PC-9 (cell line): Measurements from ENCODE around the gene CDH11. TPM values are rescaled to one million over a fixed set of nuclear protein-coding genes. Genes with fewer than 3 reads are reported as not detected.

Experiments used
- BruUV-seq: library from RNA; stranded (reverse); fragments of 400-500 nt; replicated peaks from 2 replicates; lab custom pipeline; 2021; lab: Mats Ljungman, UMichigan
- CTCF ChIA-PET: fragments of 300-600 bp; sonication (Branson Sonifier 250); formaldehyde crosslinking; loops from one replicate; lab custom pipeline; 2022; ENCODE audit warnings: antibody characterized with exemption; lab: Charles Lee
- POLR2A ChIA-PET: fragments of 300-600 bp; sonication (Branson Sonifier 250); formaldehyde crosslinking; loops from one replicate; lab custom pipeline; 2022; ENCODE audit warnings: antibody characterized with exemption; ENCODE audit not compliant: unreplicated experiment; lab: Charles Lee
- DNase-seq, 2 experiments: peaks; one replicate each; pipeline versions ENCODE4 v3.0.0 to v3.0.0-alpha.2; 2015 to 2022; ENCODE audit warnings: mixed read lengths in 1 of 2
- H2AFZ ChIP-seq: fragments of 200-600 bp; sonication (generic); 2 replicates; pipeline ENCODE4 v1.8.1; 2017; ENCODE audit warnings: antibody characterized with exemption
- H3F3A ChIP-seq: fragments of 200-600 bp; sonication (generic); 2 replicates; pipeline ENCODE4 v1.8.1; 2017; ENCODE audit warnings: antibody characterized with exemption, mild to moderate bottlenecking, low read depth; ENCODE audit not compliant: insufficient read depth
- H3K27ac ChIP-seq: fragments of 200-600 bp; sonication (generic); 2 replicates; pipeline ENCODE4 v1.6.1; 2016; ENCODE audit warnings: mixed run types
- H3K27me3 ChIP-seq: fragments of 200-600 bp; sonication (generic); 2 replicates; pipeline ENCODE4 v1.6.1; 2016; ENCODE audit warnings: low read depth, mixed run types; ENCODE audit not compliant: insufficient read depth
- H3K36me3 ChIP-seq: fragments of 200-600 bp; sonication (generic); 2 replicates; pipeline ENCODE4 v1.6.1; 2016; ENCODE audit warnings: low read depth, mixed run types
- H3K4me1 ChIP-seq: fragments of 200-600 bp; sonication (generic); replicated peaks from 2 replicates; pipeline ENCODE4 v1.6.1; 2016; ENCODE audit warnings: mixed run types; ENCODE audit not compliant: insufficient read depth
- H3K4me2 ChIP-seq: fragments of 200-600 bp; sonication (generic); 2 replicates; pipeline ENCODE4 v1.6.1; 2017; ENCODE audit warnings: mixed run types
- H3K4me3 ChIP-seq: fragments of 200-600 bp; sonication (generic); 2 replicates; pipeline ENCODE4 v1.6.1; 2016; ENCODE audit warnings: mixed run types
- H3K79me2 ChIP-seq: fragments of 200-600 bp; sonication (generic); 2 replicates; pipeline ENCODE4 v1.6.1; 2017; ENCODE audit warnings: low read depth, mixed run types
- H3K9me2 ChIP-seq: fragments of 200-600 bp; sonication (generic); 2 replicates; pipeline ENCODE4 v1.8.1; 2017; ENCODE audit warnings: mild to moderate bottlenecking; ENCODE audit not compliant: insufficient read depth
- H3K9me3 ChIP-seq: fragments of 200-600 bp; sonication (generic); 2 replicates; pipeline ENCODE4 v1.8.1; 2016; ENCODE audit warnings: low read depth; ENCODE audit not compliant: insufficient read depth
- H4K20me1 ChIP-seq: fragments of 200-600 bp; sonication (generic); 2 replicates; pipeline ENCODE4 v1.8.1; 2017; ENCODE audit not compliant: insufficient read depth
- EZH2 ChIP-seq: fragments of 200-600 bp; sonication (generic); IDR thresholded peaks from 2 replicates; pipeline ENCODE4 v1.8.0; 2017; ENCODE audit warnings: antibody characterized with exemption, low read depth
- intact Hi-C: fragments of 100-400 bp; cut with micrococcal nuclease; formaldehyde crosslinking; loops from one replicate; pipeline ENCODE4 v1.10.0; 2022; ENCODE audit not compliant: unreplicated experiment
- total RNA-seq: library from RNA; stranded (reverse); gene quantifications from 2 replicates; pipeline ENCODE4 v1.2.3, GENCODE V29; 2021
- TF ChIP-seq, protein P1 (sequence below): fragments of 200-600 bp; sonication (generic); conservative IDR thresholded peaks from 2 replicates; pipeline ENCODE4 v1.6.1; 2017; ENCODE audit warnings: mixed run types, antibody characterized with exemption, mild to moderate bottlenecking, moderate library complexity

Gene CDH11
- total RNA-seq, 1 experiment from 2014 or later: not detected

GRCh38 chr16:65010125-65010524 is 111.7 kb downstream of the CDH11 start:
- TF ChIP-seq, protein P1, sequence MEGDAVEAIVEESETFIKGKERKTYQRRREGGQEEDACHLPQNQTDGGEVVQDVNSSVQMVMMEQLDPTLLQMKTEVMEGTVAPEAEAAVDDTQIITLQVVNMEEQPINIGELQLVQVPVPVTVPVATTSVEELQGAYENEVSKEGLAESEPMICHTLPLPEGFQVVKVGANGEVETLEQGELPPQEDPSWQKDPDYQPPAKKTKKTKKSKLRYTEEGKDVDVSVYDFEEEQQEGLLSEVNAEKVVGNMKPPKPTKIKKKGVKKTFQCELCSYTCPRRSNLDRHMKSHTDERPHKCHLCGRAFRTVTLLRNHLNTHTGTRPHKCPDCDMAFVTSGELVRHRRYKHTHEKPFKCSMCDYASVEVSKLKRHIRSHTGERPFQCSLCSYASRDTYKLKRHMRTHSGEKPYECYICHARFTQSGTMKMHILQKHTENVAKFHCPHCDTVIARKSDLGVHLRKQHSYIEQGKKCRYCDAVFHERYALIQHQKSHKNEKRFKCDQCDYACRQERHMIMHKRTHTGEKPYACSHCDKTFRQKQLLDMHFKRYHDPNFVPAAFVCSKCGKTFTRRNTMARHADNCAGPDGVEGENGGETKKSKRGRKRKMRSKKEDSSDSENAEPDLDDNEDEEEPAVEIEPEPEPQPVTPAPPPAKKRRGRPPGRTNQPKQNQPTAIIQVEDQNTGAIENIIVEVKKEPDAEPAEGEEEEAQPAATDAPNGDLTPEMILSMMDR: no peak
- no peak for TF ChIP-seq EZH2
- no peak for DNase-seq
- intact Hi-C loops: no loop called here
- Histone ChIP-seq H3K9me3 (no peaks in the 10 kb centered on the region), H3K4me3 (no peak overlapping the region), H3K27me3 (no peaks in the 10 kb centered on the region), H4K20me1 (peaks cover 7% of the 10 kb centered on the region; the same call in 1 of the 2 replicates), H3K4me2 (no peak overlapping the region), H3K79me2 (no peaks in the 10 kb centered on the region), H3K36me3 (no peaks in the 10 kb centered on the region), H3F3A (no peaks in the 10 kb centered on the region), H2AFZ (no peak overlapping the region), H3K9me2 (no peaks in the 10 kb centered on the region), H3K4me1 (no peaks in the 10 kb centered on the region), H3K27ac (no peak overlapping the region)
- ChIA-PET CTCF (no interaction called here), POLR2A (no interaction called here)
- no TSS peak for BruUV-seq

GRCh38 chr16:65005696-65006095 is 116.2 kb downstream of the CDH11 start:
- Histone ChIP-seq H3K4me2 (no peak overlapping the region), H3K4me3 (no peak overlapping the region), H3F3A (no peaks in the 10 kb centered on the region), H3K4me1 (no peaks in the 10 kb centered on the region), H3K9me3 (no peaks in the 10 kb centered on the region), H2AFZ (no peak overlapping the region), H3K9me2 (no peaks in the 10 kb centered on the region), H4K20me1 (peaks cover 7% of the 10 kb centered on the region; the same call in 1 of the 2 replicates), H3K36me3 (no peaks in the 10 kb centered on the region), H3K27ac (no peak overlapping the region), H3K27me3 (no peaks in the 10 kb centered on the region), H3K79me2 (no peaks in the 10 kb centered on the region)
- TF ChIP-seq EZH2: no peak
- TF ChIP-seq, protein P1: no peak
- DNase-seq: no peak
- intact Hi-C loops: no loop called here
- no TSS peak for BruUV-seq
- ChIA-PET CTCF (no interaction called here), POLR2A (no interaction called here)

- intact Hi-C loops: no loop called here
- no peaks in the 10 kb centered on the region for H3K9me3 ChIP-seq
- H3K4me3 ChIP-seq: no peak overlapping the region
- BruUV-seq: no TSS peak
- H3K36me3 ChIP-seq: no peaks in the 10 kb centered on the region
- no peaks in the 10 kb centered on the region for H3K27me3 ChIP-seq
- TF ChIP-seq EZH2: no peak
- TF ChIP-seq, protein P1: no peak
- H3K79me2 ChIP-seq: no peaks in the 10 kb centered on the region
- no peak overlapping the region for H3K27ac ChIP-seq
- no peak overlapping the region for H2AFZ ChIP-seq
- H3K9me2 ChIP-seq: no peaks in the 10 kb centered on the region
- ChIA-PET POLR2A (no interaction called here), CTCF (no interaction called here)
- peaks cover 7% of the 10 kb centered on the region; the same call in 1 of the 2 replicates for H4K20me1 ChIP-seq
- H3F3A ChIP-seq: no peaks in the 10 kb centered on the region
- no peaks in the 10 kb centered on the region for H3K4me1 ChIP-seq
- no peak for DNase-seq
- no peak overlapping the region for H3K4me2 ChIP-seq
These were observed 117.3 kb downstream of the CDH11 start for GRCh38 chr16:65004570-65004969.
